Measurements from ENCODE around the gene COL27A1.

COL27A1 gene

DNA sequence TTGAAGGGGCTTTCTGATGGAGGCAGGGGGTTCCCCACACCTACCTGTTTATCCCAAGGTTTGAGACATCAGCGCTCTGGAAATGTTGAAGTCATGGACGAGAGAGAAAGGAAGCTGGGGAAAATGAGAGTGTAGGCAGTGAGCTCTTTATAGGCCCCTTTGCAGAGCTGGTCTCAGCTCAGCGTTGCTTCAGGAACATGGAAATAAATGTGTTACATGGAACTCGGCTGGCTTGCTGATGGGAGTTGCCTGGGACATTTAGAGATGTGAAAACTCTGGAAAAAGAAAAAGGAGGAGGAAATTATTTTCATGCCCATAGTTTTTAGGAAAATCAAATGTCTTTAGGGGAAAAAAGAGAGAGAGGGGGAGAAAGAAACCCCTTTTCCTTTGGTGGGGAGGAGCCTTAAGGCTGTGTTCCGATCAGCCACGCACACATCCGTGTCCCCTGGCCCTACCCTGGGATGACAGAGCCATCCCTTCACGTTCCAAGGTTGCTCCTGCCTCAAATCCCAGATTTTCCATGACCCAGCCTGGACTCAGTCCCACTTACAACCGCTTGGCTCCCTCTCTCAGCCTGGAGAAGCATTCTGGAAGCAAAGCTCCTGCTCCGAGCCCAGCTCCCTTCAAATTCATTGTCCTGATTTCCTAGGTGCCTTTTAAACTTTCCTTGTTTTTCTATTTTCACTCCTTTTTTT is 78.3 kb downstream of the COL27A1 start:
- no peak for DNase-seq (ENCODE audit: extremely low spot score)
- no peak for TF ChIP-seq CTCF (IDR thresholded peaks at IDR 0.05; ENCODE audit: control extremely low read depth, extremely low read depth, low read depth, missing control alignments)
- CTCF ChIA-PET, result interaction anchor here (1.0 to 1.1 kb wide), 2 partner anchors 18 to 40 kb away, joined by 3 read pairs; no protein-coding TSS in a partner anchor
- POLR2A ChIA-PET, result no interaction called here

- no peak for DNase-seq (ENCODE audit: extremely low spot score)
- ChIA-PET CTCF (interaction anchor here (1.1 to 1.2 kb wide), 3 partner anchors 39 to 153 kb away, joined by 3 read pairs; no protein-coding TSS in a partner anchor), POLR2A (interaction anchor here (0.6 kb wide), 1 partner anchor 978 kb away, joined by 3 read pairs; no protein-coding TSS in a partner anchor)
These were observed 79.8 kb downstream of the COL27A1 start for GRCh38 chr9:114235033-114235661.

GRCh38 chr9:114236391-114237138 is 81.2 kb downstream of the COL27A1 start:
- no peak for TF ChIP-seq CTCF (IDR thresholded peaks at IDR 0.05; ENCODE audit: control extremely low read depth, extremely low read depth, low read depth, missing control alignments)
- DNase-seq (ENCODE audit: extremely low spot score), result no peak
- ChIA-PET POLR2A (no interaction called here), CTCF (interaction anchor here (2.0 kb wide), 1 partner anchor 54 kb away, joined by 7 read pairs; no protein-coding TSS in a partner anchor)

More at GRCh38 chr9:114235033-114235661, 79.8 kb downstream of the COL27A1 start:
- no peak for TF ChIP-seq CTCF (IDR thresholded peaks at IDR 0.05; ENCODE audit: control extremely low read depth, extremely low read depth, low read depth, missing control alignments)

- DNase-seq (ENCODE audit: extremely low spot score), result no peak
- no peak for TF ChIP-seq CTCF (IDR thresholded peaks at IDR 0.05; ENCODE audit: control extremely low read depth, extremely low read depth, low read depth, missing control alignments)
- POLR2A ChIA-PET, result no interaction called here
- CTCF ChIA-PET, result interaction anchor here (2.0 kb wide), 1 partner anchor 54 kb away, joined by 7 read pairs; no protein-coding TSS in a partner anchor
These were observed 81.9 kb downstream of the COL27A1 start for GRCh38 chr9:114237247-114237646.

- POLR2A ChIA-PET, result no interaction called here
These were observed 82.4 kb downstream of the COL27A1 start for GRCh38 chr9:114237781-114238180.

More at GRCh38 chr9:114237781-114238180, 82.4 kb downstream of the COL27A1 start:
- CTCF ChIA-PET, result interaction anchor here (1.5 to 2.0 kb wide), 2 partner anchors 10 to 53 kb away, joined by 3 to 7 read pairs; no protein-coding TSS in a partner anchor
- TF ChIP-seq CTCF (IDR thresholded peaks at IDR 0.05; ENCODE audit: control extremely low read depth, extremely low read depth, low read depth, missing control alignments), result no peak
- DNase-seq (ENCODE audit: extremely low spot score), result no peak
